SH-SY5Y (cell line): Measurements from ENCODE around the gene NETO2.

Experiments
- GATA2 ChIP-seq: IDR thresholded peaks from 2 replicates; pipeline ENCODE4 v1.6.1; 2011; ENCODE audit warnings: mild to moderate bottlenecking, low read depth, low read length
- GATA3 ChIP-seq: IDR thresholded peaks from 2 replicates; pipeline ENCODE4 v1.6.1; 2011; ENCODE audit warnings: low read depth, mild to moderate bottlenecking, low read length, moderate library complexity

Gene NETO2

DNA sequence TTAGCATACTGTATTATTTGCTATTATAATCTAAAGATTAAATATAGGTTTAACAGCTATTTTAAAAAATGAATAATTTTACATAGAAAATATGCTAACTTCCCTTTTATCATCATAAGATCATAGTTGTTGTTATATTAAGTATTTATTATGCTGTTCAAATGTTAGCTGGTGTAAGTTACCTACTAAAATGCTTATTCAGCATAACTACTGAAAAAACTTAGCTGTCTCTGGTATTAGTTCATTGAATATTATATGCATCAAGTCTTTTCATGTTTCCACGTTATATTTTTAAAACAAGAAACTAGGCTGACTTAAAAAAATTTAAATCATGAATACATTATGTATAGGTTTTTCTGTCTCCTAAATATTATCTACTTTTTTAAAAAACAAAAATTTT is 62.6 kb downstream of the NETO2 start:
- no peak for TF ChIP-seq GATA3
- TF ChIP-seq GATA2, result no peak

DNA sequence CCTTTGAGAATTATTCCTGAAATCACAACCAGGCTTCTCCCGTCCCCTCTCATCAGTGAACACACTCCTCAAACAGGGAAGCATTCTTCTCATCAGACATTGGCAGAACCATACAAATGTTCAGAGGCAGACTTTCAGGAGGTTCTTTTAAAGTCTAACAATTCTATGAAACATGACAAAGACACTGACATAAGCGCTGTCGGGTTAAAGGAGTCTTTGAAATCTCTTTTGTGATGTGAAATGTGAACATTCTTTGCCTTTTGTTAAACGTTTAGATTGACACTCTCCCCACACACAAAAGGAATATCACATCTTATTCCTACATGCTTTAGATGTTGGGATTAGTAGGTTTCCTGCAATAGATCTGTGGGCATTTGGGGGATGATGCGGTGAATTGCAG is 63.9 kb downstream of the NETO2 start:
- TF ChIP-seq GATA2 (no peak), GATA3 (no peak)

DNA sequence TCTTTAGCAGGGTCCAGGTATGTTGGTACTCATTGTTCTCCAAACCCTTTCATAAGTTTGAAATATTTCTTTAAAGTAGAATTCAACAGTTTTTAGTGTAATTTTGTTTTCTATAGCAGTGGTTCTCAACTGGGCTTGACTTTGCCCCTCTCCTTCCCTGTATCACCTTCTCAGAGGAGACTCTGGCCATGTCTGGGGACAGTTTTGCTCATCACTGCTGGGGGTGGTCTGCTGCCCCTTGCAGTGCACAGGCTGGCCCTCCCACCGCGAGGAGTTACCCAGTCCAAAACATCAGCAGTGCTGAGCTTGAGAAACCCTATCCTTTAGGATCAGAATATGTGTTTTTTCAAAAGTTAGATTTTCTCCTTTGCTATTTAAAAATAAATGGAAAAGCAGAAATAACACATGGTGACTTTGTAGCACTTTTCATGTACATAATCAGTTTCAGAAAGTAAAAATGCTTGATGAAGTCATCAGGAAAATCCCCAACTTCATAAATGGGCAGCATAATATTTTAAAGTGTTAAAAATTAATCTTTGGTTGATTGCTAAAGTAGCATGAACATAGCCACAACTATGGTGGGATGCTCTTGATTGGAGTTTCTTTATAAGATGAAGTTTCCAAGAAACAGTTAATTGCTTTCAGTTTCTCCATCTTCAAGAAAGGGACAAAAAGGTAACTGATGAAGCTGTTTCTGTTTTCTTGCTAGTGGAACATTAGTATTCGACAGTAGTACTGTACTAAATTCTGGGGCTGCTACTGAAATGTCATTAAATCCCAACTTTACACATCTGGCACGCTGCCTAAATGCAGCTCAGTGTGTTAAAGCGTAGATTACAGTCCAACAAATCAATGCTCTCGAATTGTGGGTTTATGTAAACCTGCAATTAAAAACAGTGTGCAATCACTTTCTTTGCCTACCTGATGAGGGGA is 70.3 kb downstream of the NETO2 start:
- TF ChIP-seq GATA3 (no peak), GATA2 (no peak)

DNA sequence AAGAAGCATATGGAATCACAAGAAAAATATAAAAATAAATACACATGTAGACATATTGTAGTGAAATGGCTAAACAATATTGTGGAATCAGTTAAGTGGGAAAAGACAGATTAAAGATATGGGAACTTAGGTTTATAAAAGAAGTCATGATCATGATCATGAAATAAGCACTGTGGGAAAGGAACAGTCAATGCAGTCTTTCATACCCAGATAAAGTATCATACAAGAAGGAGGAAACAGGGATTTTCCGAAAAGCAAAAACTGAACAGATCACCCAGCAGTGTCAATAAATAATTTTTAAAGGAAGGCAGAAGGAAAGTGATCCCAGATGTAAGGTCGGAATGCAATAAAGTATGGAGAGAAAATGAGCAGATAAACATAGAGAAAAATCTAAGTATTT is 71.6 kb downstream of the NETO2 start:
- TF ChIP-seq GATA3 (no peak), GATA2 (no peak)

DNA sequence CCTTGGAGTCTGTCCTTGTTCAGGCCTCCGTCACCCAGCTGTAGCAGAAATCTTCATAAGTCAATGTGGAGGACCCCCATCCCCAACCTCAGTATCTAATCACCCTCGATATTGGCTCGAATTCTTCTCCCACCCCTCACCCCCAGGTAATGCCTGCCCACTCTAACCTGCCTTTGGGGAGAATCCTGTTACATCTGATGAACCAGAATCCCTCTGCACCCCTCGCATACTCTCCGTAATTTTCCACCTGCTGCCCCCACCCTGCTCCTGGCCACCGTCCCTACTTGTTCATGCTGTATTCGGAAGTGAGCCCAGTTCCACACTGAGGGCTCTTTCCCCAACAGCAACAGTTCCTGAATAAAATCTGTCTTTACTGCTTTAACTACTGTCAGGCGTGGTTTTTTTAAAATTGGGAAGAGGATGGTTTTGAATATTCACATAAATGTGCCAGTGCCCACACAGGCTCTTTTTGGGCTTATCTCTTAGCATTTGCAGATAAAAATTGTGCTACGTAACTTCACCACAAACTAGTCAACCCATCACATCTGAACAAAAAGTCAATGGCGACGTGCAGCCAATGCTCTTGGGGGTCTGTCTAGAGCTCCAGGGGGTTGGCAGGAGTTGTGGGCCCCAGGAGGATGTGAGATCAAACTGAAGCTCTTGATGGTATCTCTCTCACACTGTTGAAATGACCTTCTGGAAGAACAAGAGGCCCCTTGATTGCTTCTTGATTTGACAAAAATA is 73.7 kb downstream of the NETO2 start:
- TF ChIP-seq GATA3 (no peak), GATA2 (no peak)

DNA sequence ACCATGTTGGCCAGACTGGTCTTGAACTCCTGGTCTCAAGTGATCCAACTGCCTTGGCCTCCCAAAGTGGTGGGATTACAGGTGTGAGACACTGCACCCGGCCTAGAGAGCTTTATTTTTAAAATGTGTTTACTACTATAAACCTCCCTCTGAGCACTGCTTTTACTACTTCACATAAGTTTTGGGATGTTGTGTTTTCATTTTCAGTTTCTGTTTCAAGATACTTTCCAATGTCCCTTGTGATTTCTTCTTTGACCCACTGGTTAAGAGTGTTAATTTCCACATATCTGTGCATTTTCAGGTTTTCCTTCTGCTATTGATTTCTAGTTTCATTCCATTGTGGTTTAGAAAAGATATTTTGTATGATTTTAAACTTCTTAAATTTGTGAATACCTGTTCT is 74.4 kb downstream of the NETO2 start:
- no peak for TF ChIP-seq GATA2
- no peak for TF ChIP-seq GATA3

DNA sequence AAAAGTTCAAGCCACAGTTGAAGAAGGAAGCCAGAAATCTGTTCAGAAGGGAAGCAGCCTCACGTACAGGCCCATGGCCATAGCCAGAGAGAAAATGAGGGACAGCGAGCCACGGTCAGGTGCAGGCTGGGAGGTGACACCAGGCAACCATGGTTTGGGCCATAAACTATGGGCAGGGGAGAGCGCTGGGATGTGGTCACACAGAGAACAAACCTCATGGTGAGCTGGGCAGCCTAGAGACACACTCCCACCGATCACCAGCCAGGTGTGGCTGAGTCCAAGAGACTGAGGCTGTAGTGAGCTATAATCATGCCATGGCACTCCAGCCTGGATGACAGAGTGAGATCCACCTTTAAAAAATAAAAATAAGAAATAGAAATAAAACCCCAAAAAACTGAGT is 76.5 kb downstream of the NETO2 start:
- no peak for TF ChIP-seq GATA3
- no peak for TF ChIP-seq GATA2

DNA sequence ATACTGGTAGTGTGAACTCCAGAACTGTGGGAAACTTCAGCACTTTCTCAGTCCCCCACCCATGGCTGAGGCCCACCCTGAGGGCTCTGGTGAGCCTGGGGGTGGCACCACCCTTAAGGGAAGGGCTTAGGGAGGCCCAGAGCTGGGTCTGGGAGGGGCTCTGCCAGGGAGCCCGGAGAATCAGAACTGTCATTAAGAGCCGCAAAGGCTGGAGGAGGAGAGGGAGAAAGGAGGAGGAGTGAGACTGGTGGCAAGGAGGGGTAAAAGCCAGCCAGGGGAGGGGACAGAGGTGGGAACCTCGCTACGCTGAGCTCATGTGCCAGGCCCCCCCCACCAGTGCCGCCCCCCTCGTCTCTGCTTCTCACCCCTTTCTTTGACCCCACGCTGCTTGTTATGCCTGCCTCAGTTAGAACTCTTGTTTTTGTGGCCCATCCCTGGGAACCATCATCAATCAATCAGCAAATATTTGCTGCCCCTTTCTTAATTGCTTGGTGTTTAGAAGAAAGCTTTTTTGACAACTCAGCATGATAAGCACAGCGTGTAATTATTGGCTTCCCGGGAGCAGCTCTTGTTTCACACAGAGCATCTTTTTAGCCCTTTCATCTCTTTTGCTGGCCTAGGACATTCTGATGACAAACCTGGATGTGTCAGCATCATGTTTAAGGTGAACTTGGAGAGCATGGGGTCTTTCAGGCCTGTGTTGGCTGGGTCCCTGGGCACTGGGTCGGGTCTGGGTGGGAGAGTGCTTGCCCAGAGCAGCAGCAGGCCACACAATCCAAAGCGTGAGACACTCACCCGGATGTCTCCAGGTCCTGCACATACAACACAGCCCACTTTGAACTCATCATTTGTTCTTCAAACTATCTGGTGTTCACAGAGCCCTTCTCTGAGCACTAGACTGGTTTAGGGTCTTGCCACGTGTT is 77.7 kb downstream of the NETO2 start:
- no peak for TF ChIP-seq GATA2
- TF ChIP-seq GATA3, result no peak

DNA sequence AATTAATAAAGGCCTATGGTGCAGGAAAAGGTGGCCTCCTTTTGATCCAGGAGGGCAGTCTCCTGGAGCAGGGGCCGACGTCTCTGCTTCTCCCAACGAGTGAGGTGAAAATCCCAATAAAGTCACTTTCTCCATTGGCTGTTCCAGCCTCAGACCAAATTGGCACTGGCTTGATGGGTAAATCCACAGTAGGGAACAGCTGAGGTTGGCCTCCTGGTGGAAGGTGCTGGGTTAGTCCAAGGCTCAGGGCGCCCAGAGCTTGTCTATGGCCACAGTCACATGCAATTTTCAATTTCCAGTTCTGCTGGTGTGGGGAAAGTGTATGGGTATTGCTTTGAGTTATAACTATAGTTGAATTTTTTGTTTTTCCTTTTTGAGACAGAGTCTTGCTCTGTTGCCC is 79.0 kb downstream of the NETO2 start:
- TF ChIP-seq GATA2 (no peak), GATA3 (no peak)

DNA sequence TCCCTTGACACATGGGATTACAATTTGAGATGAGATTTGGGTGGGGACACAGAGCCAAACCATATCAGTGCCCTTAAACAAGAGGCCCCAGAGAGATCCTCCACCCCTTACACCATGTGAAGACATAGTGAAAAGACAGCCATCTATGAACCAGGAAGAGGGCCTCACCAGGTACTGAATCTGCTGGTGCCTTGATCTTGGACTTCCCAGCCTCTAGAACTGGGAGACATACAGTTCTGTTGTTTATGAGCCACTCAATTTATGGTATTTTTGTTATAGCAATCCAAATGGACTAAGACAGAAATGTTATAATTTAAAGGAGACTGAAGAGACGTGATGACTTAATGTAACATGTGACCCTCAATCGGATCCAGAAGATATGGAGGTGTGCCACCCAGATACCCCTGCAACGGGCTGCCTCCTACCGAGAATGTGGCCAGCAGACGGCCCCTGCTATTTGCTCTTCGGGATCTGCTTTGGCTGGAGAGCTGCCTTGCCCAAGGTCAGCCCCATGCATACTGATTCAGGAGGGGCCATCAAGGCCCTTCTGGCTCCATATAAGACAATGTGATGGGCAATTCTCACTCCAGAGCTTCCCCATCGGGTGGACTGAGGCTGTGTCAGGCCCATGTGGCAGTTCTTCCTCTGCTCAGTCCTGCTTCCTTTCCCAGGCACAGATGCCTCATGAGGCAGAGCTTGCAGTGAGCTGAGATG is 80.6 kb downstream of the NETO2 start:
- no peak for TF ChIP-seq GATA3
- TF ChIP-seq GATA2, result no peak

DNA sequence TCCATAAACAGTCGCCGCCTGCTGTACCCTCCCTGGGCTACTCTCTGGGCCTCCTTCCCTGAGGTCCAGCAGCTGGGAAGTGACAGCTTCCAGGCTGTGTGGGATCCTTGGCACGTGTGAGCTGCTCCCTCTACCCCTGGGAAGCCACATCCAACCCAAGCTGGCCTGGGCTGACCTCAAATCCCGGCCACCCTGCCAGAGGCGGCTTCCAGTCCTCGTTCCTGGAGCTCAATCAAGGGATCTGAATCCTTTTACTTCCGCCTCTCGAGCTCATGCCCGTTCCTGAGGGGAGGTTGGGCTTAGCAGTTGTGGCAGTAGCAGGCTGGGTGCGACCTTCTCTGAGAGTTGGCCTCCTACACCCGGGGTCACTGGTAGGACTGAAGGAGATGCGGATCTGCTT is 82.5 kb downstream of the NETO2 start:
- TF ChIP-seq GATA3 (no peak), GATA2 (no peak)

DNA sequence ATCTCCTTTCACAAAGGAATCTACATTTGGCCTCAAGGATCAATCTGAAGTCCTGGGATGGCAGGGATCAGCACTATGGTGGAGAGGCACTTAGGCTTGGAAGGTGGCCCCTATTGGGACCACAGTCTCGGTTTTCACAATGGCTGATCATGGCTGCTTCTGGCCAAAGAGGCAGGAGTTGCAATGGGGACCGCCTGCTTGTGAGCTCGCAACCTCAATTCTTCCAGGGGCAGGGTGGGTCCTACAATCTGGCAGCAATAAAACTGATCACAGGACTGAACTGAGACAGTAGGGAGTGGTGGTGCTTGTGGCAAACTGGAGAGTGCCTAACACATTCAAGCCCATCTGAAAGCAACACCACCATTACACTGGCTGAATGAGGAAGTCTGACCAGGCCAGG is 83.1 kb downstream of the NETO2 start:
- TF ChIP-seq GATA2, result no peak
- no peak for TF ChIP-seq GATA3

DNA sequence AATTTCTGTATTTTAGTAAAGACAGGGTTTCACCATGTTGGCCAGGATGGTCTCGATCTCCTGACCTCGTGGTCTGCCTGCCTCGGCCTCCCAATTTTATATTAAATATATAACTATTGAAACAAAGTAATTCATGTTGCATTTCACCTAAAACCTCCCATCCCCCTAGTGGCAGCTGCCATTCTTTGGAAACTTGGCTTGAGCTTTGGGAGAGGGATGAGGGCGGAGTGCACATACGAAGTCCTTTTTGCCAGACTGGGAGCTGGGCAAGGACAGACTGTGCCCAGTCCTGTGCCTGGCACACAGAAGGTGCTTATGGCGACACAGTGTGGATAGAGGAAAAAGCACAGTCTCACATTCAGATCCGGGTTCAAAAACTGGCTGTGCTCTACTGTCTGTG is 83.8 kb downstream of the NETO2 start:
- TF ChIP-seq GATA2 (no peak), GATA3 (no peak)

DNA sequence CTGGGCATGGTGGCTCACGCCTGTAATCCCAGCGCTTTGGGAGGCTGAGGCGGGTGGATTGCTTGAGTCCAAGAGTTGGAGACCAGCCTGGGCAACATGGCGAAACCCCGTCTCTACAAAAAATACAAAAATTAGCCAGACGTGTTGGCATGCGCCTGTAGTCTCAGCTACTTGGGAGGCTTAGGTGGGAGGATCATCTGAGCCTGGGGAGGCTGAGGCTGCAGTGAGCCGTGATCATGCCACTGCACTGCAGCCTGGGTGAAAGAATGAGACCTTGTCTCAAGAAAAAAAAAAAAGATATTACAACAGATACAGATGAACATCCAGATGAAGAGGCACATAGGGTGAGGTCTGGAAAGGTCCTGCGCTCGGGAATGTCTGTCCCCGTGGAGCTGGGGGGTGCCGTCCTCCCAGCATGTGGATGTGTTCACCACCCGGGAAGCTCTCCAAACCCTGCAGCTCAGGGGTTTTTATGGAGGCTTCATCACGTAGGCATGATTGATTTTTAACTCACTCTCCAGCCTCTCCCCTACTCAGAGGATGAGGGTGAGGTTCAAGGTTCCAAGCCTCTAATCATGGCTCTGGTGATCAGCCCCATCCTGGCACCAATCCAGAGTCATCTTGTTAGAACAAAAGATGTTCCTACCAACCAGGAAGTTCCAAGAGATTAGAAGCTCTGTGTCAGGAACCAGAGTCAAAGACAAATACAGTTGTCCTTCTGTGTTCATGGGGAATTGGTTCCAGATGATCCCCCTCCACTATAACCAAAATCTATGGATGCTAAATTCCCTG is 85.3 kb downstream of the NETO2 start:
- no peak for TF ChIP-seq GATA3
- no peak for TF ChIP-seq GATA2

DNA sequence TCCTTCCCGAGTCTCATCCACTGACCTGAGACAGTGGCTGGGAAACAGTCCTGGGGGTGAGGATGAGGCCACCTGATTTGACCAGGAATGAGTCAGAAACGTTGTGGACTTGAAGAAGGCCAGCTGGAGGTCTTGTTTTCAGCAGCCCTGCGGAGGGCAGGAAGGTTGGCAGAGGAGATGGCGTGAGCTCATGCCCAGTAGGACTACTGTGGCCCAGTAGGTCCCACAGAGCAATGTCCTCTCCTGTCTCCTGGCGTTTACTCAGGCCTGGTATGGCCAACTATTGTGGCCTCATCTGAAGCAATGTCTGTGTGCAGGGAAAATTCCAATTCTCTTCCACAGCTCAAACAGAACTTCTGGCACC is 86.1 kb downstream of the NETO2 start:
- TF ChIP-seq GATA3, result no peak
- TF ChIP-seq GATA2, result no peak
